Cardiac muscle cell (in vitro differentiated cells and primary cell): Measurements from ENCODE around the gene GLP2R. TPM values are rescaled to one million over a fixed set of nuclear protein-coding genes. Genes with fewer than 3 reads are reported as not detected.

Experiments used
- DNase-seq, 2 donors: peaks; one replicate each; pipeline versions ENCODE4 v3.0.0 to v3.0.0-alpha.2; 2010 to 2017; ENCODE audit warnings: low read depth in 1 of 2, low spot score in 1 of 2
- H3K27ac ChIP-seq: fragments of 200-600 bp; sonication (generic); 2 replicates; pipeline ENCODE4 v1.5.1; 2016
- H3K27me3 ChIP-seq: fragments of 200-600 bp; sonication (generic); 2 replicates; pipeline ENCODE4 v1.6.0; 2016; ENCODE audit warnings: control low read depth
- H3K36me3 ChIP-seq: fragments of 200-600 bp; sonication (generic); 2 replicates; pipeline ENCODE4 v1.5.1; 2016; ENCODE audit warnings: control low read depth
- H3K4me1 ChIP-seq: fragments of 200-600 bp; sonication (generic); 2 replicates; pipeline ENCODE4 v1.8.1; 2017; ENCODE audit warnings: low read depth, mild to moderate bottlenecking, mixed run types
- H3K4me3 ChIP-seq: fragments of 200-600 bp; sonication (generic); 2 replicates; pipeline ENCODE4 v1.5.1; 2016; ENCODE audit warnings: mild to moderate bottlenecking
- H3K9me3 ChIP-seq: fragments of 200-600 bp; sonication (generic); 2 replicates; pipeline ENCODE4 v1.5.1; 2017; ENCODE audit warnings: low read depth, mild to moderate bottlenecking, control low read depth
- polyA plus RNA-seq: library from polyadenylated mRNA; unstranded; fragments of >200 nt; fragmentation: Nextera tagmentation; extraction: Ambion mirVana; gene quantifications from 2 replicates; pipeline ENCODE4 v1.2.1, GENCODE V29; 2016
- total RNA-seq: library from RNA; depleted of rRNA; stranded (reverse); fragments of >200 nt; gene quantifications from 2 replicates; pipeline ENCODE4 v1.2.3, GENCODE V29; 2016
- TF ChIP-seq, protein P1 (sequence below): IDR thresholded peaks from 2 replicates; pipeline ENCODE4 v1.5.1; 2012; ENCODE audit warnings: low read depth, mild to moderate bottlenecking, low read length

Gene GLP2R
- total and polyA plus RNA-seq, 2 experiments from 2014 or later = 0.06 TPM; not detected in 1

DNA sequence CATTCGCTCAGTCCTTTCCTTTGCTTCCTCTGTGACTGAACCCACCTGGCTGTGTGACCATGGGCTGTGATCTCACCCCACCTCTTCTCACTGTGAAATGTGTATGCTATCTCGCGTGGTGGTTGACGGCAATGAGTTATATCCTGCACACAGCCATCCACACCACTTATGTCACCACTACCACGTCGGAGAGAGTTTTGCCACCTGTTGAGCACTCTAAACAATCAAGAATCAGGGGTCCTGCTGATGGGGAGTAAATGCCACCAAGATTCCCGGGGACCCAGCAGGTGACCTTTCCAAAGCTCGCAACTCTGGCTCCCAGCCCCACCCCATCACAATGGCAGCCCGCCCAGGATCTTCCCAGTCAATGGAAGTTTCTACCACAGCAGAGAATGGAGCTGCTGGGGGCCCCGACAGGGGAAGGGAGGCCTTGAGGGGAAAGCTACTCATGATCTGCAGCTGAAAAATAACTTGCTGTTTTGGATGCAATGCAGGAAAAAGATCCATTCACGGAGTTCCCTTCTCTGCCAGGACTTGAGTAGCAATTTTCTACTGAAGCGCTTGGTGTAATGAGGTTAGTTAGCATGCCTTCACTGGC lies 105.5 kb downstream of the GLP2R start:
- TF ChIP-seq, protein P1, sequence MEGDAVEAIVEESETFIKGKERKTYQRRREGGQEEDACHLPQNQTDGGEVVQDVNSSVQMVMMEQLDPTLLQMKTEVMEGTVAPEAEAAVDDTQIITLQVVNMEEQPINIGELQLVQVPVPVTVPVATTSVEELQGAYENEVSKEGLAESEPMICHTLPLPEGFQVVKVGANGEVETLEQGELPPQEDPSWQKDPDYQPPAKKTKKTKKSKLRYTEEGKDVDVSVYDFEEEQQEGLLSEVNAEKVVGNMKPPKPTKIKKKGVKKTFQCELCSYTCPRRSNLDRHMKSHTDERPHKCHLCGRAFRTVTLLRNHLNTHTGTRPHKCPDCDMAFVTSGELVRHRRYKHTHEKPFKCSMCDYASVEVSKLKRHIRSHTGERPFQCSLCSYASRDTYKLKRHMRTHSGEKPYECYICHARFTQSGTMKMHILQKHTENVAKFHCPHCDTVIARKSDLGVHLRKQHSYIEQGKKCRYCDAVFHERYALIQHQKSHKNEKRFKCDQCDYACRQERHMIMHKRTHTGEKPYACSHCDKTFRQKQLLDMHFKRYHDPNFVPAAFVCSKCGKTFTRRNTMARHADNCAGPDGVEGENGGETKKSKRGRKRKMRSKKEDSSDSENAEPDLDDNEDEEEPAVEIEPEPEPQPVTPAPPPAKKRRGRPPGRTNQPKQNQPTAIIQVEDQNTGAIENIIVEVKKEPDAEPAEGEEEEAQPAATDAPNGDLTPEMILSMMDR = no peak
- no peak overlapping the region for H3K27ac ChIP-seq
- DNase-seq = no peak

DNA sequence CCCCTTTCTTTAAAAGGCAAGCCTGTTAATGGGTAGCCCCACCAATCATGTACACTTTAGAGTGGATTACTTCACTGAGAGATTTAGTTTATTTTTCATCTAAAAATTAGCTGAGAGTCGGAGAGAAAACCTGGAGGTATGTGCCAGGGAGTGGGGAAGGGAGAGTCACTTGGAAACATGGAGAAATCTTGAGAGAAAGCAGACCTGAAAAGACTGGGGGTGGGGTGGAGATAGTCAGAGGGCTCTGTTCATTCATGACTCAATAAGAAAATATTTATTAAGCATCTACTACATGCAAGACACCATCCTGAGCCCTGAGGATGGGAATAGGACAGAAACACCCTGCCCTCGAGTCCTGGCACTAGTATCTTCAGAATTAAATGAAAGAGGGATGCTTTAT lies 106.8 kb downstream of the GLP2R start:
- Histone ChIP-seq H3K4me1 (no peaks in the 10 kb centered on the region), H3K4me3 (no peak overlapping the region), H3K27ac (no peak overlapping the region), H3K27me3 (no peaks in the 10 kb centered on the region), H3K36me3 (no peaks in the 10 kb centered on the region), H3K9me3 (no peaks in the 10 kb centered on the region)
- TF ChIP-seq, protein P1 = no peak
- peak in 1 of 2 donors; percentile 42 for DNase-seq

More for the DNA sequence above, 105.5 kb downstream of the GLP2R start:
- Histone ChIP-seq H3K4me1 (no peaks in the 10 kb centered on the region), H3K36me3 (no peaks in the 10 kb centered on the region), H3K4me3 (no peak overlapping the region), H3K27me3 (no peaks in the 10 kb centered on the region), H3K9me3 (no peaks in the 10 kb centered on the region)

DNA sequence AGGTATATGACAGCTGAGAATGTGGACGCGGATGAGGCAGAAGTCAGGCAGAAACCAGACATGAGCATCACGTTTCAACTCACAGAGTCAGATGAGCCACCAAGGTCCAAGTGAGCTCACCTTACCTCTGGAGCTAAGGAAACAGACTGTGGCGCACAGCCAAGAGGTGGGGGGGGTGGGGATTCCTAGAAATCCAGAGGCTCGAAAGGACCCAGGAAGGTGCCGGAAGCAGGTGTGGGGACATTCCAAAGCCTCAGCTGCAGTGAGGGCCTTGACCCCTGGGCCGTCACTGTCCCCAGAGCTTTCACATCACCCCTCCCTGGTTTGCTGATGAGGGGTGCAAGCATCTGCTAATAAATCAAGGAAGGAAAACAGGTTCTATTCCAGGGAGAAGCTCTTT lies 108.6 kb downstream of the GLP2R start:
- TF ChIP-seq, protein P1 = no peak
- Histone ChIP-seq H3K4me1 (no peaks in the 10 kb centered on the region), H3K27me3 (no peaks in the 10 kb centered on the region), H3K27ac (no peak overlapping the region), H3K4me3 (no peak overlapping the region), H3K9me3 (no peaks in the 10 kb centered on the region), H3K36me3 (no peaks in the 10 kb centered on the region)
- DNase-seq = no peak

DNA sequence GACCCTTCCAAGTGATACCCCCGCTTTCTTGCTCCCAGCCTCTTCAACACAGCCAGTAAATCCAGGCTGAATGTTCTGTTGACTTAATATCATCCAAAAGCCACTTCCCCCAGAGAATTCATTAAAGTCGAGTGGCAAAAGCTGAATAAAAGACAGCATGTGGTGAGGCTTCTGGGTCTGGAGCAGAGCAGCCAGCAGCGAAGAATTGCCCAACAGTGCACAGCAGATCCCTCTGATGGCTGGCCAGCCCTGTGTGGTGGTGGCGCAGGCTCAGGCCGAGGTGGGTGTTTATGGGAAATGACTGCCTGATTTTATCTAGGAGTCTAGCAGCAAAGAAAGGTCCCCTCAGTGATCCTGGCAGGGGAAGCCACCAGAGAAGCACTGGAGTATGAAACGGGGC lies 109.7 kb downstream of the GLP2R start:
- no peaks in the 10 kb centered on the region for H3K27me3 ChIP-seq
- no peaks in the 10 kb centered on the region for H3K9me3 ChIP-seq
- H3K27ac ChIP-seq = no peak overlapping the region
- TF ChIP-seq, protein P1 = no peak
- H3K4me3 ChIP-seq = no peak overlapping the region
- H3K4me1 ChIP-seq = no peaks in the 10 kb centered on the region
- H3K36me3 ChIP-seq = no peaks in the 10 kb centered on the region
- DNase-seq = peak in 1 of 2 donors; percentile 29

DNA sequence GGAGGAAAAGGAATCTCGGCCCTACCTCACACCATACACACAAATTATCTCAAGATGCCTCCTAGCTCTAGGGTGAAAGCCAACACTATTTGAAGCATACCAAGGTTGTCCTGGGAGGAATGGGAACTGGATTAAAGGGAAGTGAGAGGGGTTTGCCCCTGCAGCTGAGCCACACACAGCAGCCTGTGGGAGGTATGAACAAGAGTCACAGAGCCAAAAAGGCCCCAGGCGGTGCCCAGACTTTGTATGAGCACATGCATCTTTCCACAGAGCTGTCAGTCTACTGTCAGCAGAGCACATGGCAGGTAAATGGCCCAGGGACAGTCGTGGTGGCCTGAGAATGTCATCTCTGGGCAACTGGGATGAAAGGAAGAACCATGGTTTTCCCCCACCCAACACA lies 110.4 kb downstream of the GLP2R start:
- DNase-seq = no peak
- no peaks in the 10 kb centered on the region for H3K4me1 ChIP-seq
- no peaks in the 10 kb centered on the region for H3K27me3 ChIP-seq

More for the DNA sequence above, 110.4 kb downstream of the GLP2R start:
- Histone ChIP-seq H3K36me3 (no peaks in the 10 kb centered on the region), H3K9me3 (no peaks in the 10 kb centered on the region), H3K27ac (no peak overlapping the region), H3K4me3 (no peak overlapping the region)
- TF ChIP-seq, protein P1 = no peak
